ENCODE data around the gene OCIAD1. TPM values are rescaled to one million over a fixed set of nuclear protein-coding genes. Genes with fewer than 3 reads are reported as not detected.

The OCIAD1 gene
- total and polyA plus RNA-seq, 2 donors (not counting 1 experiment from before 2014, with no cell fraction given): 82.3 to 119 TPM

DNA sequence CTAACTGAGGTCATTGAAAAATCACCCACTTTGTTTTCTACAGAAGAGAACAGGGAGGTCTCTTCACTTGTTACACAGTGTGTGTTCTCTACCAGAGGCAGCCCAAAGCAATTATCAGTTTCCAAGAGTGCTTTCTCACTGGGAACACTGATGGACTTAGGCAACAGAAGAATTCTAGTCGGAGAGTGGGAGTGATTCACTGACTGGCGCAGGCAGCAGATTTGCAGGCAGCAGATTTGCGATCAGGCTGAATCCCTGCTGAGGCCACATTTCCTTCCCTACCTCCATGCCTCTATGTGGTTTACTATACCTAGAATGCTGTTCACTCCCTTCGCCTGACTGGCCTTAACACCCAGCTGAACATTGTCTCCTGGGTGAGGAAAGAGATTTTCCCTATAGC, 69.1 kb downstream of the OCIAD1 start:
- WGBS (ENCODE audit: insufficient coverage): 71% methylated on average over 2 of the region's 4 CpGs
- DNase-seq (no peak), ATAC-seq (ENCODE audit: low read depth) (no peak)
- no peak overlapping the region for H2AFZ ChIP-seq (ENCODE audit: insufficient read depth, low read depth, low read length, poor library complexity, severe bottlenecking)
- H3K4me1 ChIP-seq (ENCODE audit: control insufficient read depth in 2 of 2, insufficient read depth in 2 of 2, low read length in 2 of 2): peaks cover 2 to 8% of the 10 kb centered on the region in 2 donors
- H3K27me3 Mint-ChIP-seq: no peaks in the 10 kb centered on the region
- no peak overlapping the region for H3K4me2 ChIP-seq (replicated peaks; ENCODE audit: low read depth, low read length, poor library complexity, severe bottlenecking)
- H3K9ac ChIP-seq (ENCODE audit: low read length): no peak overlapping the region
- H3K4me3 ChIP-seq (ENCODE audit: control extremely low read depth in 1 of 5, extremely low read depth in 1 of 5, insufficient read depth in 1 of 5, low read depth in 2 of 5, low read length in 4 of 5): no peak overlapping the region
- H3K27ac ChIP-seq (ENCODE audit: low read length in 2 of 2): no peak overlapping the region
- no peaks in the 10 kb centered on the region for H3K9me3 Mint-ChIP-seq (ENCODE audit: insufficient read depth)
- H3K9me3 ChIP-seq (ENCODE audit: control extremely low read depth in 1 of 3, control insufficient read depth in 2 of 3, insufficient read depth in 1 of 3, low read length in 2 of 3): no peaks in the 10 kb centered on the region
- no peak overlapping the region for H3K4me3 Mint-ChIP-seq
- H4K20me1 ChIP-seq (ENCODE audit: control insufficient read depth, insufficient read depth, low read length, poor library complexity, severe bottlenecking): peaks cover 8% of the 10 kb centered on the region
- ChIA-PET POLR2A (no interaction called here), CTCF (no interaction called here)
- H3K27ac Mint-ChIP-seq: no peak overlapping the region
- no peak for TF ChIP-seq EZH2 (IDR thresholded peaks at IDR 0.05; ENCODE audit: borderline replicate concordance, insufficient read depth, low read depth, low read length, poor library complexity, severe bottlenecking)
- TF ChIP-seq, protein P1, sequence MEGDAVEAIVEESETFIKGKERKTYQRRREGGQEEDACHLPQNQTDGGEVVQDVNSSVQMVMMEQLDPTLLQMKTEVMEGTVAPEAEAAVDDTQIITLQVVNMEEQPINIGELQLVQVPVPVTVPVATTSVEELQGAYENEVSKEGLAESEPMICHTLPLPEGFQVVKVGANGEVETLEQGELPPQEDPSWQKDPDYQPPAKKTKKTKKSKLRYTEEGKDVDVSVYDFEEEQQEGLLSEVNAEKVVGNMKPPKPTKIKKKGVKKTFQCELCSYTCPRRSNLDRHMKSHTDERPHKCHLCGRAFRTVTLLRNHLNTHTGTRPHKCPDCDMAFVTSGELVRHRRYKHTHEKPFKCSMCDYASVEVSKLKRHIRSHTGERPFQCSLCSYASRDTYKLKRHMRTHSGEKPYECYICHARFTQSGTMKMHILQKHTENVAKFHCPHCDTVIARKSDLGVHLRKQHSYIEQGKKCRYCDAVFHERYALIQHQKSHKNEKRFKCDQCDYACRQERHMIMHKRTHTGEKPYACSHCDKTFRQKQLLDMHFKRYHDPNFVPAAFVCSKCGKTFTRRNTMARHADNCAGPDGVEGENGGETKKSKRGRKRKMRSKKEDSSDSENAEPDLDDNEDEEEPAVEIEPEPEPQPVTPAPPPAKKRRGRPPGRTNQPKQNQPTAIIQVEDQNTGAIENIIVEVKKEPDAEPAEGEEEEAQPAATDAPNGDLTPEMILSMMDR (IDR thresholded peaks at IDR 0.05): no peak
- peaks cover 6 to 64% of the 10 kb centered on the region in 2 experiments for H3K36me3 ChIP-seq (replicated peaks in 1 of 2; ENCODE audit: control extremely low read depth in 1 of 2, control insufficient read depth in 1 of 2, extremely low read depth in 1 of 2, insufficient read depth in 2 of 2, low read length in 1 of 2)
- peaks cover 9% of the 10 kb centered on the region for H3K79me2 ChIP-seq (ENCODE audit: control insufficient read depth, insufficient read depth, low read length)
- no peaks in the 10 kb centered on the region for H3K27me3 ChIP-seq (replicated peaks in 1 of 4; ENCODE audit: control extremely low read depth in 1 of 4, control insufficient read depth in 3 of 4, insufficient read depth in 4 of 4, low read length in 3 of 4)
- peaks cover 24% of the 10 kb centered on the region for H3K4me1 Mint-ChIP-seq
- intact Hi-C loops (cut with micrococcal nuclease): no loop called here

- no CpG with 5 or more reads among the region's 4 CpGs for WGBS (ENCODE audit: insufficient coverage)
Observed at GRCh38 chr4:48901196-48901595, 70.3 kb downstream of the OCIAD1 start.

More at GRCh38 chr4:48901196-48901595, 70.3 kb downstream of the OCIAD1 start:
- intact Hi-C loops (cut with micrococcal nuclease): no loop called here
- Mint-ChIP-seq H3K27me3 (no peaks in the 10 kb centered on the region), H3K4me1 (peaks cover 34% of the 10 kb centered on the region), H3K4me3 (no peak overlapping the region), H3K9me3 (ENCODE audit: insufficient read depth) (no peaks in the 10 kb centered on the region), H3K27ac (no peak overlapping the region)
- Histone ChIP-seq H3K27me3 (replicated peaks in 1 of 4; ENCODE audit: control extremely low read depth in 1 of 4, control insufficient read depth in 3 of 4, insufficient read depth in 4 of 4, low read length in 3 of 4) (no peaks in the 10 kb centered on the region), H3K4me2 (replicated peaks; ENCODE audit: low read depth, low read length, poor library complexity, severe bottlenecking) (no peak overlapping the region), H3K27ac (ENCODE audit: low read length in 2 of 2) (no peak overlapping the region), H3K36me3 (replicated peaks in 1 of 2; ENCODE audit: control extremely low read depth in 1 of 2, control insufficient read depth in 1 of 2, extremely low read depth in 1 of 2, insufficient read depth in 2 of 2, low read length in 1 of 2) (peaks cover 3 to 53% of the 10 kb centered on the region in 2 experiments), H2AFZ (ENCODE audit: insufficient read depth, low read depth, low read length, poor library complexity, severe bottlenecking) (no peak overlapping the region), H3K79me2 (ENCODE audit: control insufficient read depth, insufficient read depth, low read length) (peaks cover 22% of the 10 kb centered on the region), H3K4me3 (ENCODE audit: control extremely low read depth in 1 of 5, extremely low read depth in 1 of 5, insufficient read depth in 1 of 5, low read depth in 2 of 5, low read length in 4 of 5) (no peak overlapping the region), H3K9me3 (ENCODE audit: control extremely low read depth in 1 of 3, control insufficient read depth in 2 of 3, insufficient read depth in 1 of 3, low read length in 2 of 3) (no peaks in the 10 kb centered on the region), H3K9ac (ENCODE audit: low read length) (no peak overlapping the region), H4K20me1 (ENCODE audit: control insufficient read depth, insufficient read depth, low read length, poor library complexity, severe bottlenecking) (peaks cover 8% of the 10 kb centered on the region), H3K4me1 (ENCODE audit: control insufficient read depth in 2 of 2, insufficient read depth in 2 of 2, low read length in 2 of 2) (peaks cover 13 to 19% of the 10 kb centered on the region in 2 donors)
- no peak for ATAC-seq (ENCODE audit: low read depth)
- CTCF ChIA-PET: interaction anchor here (1.0 kb wide), 1 partner anchor 322 kb away, joined by 4 read pairs; no protein-coding TSS in a partner anchor
- POLR2A ChIA-PET: no interaction called here
- no peak for TF ChIP-seq EZH2 (IDR thresholded peaks at IDR 0.05; ENCODE audit: borderline replicate concordance, insufficient read depth, low read depth, low read length, poor library complexity, severe bottlenecking)
- TF ChIP-seq, protein P1 (IDR thresholded peaks at IDR 0.05): no peak
- no peak for DNase-seq

Data from B cell (primary cell).